K562 (cell line): ENCODE data around the gene EDEM1. TPM values are rescaled to one million over a fixed set of nuclear protein-coding genes. Genes with fewer than 3 reads are reported as not detected.

Source experiments
- ATAC-seq: fragments of 200-7000 bp; cut with Tn5 transposase; 3 replicates; pipeline ENCODE4 v1.9.1; 2020; ENCODE audit warnings: moderate library complexity
- BruUV-seq: library from RNA; stranded (reverse); fragments of 400-500 nt; replicated peaks from 2 replicates; lab custom pipeline; 2021; lab: Mats Ljungman, UMichigan
- CTCF ChIA-PET: fragments of 300-600 bp; formaldehyde crosslinking; extraction: SDS; loops from one replicate; lab custom pipeline; 2021; ENCODE audit warnings: low intra/inter-chr PET ratio; lab: Yijun Ruan, JAX
- POLR2A ChIA-PET: fragments of 300-600, 350-650 bp; sonication (Branson Sonifier 250); formaldehyde crosslinking; extraction: SDS; loops from one replicate; lab custom pipeline; 2021; ENCODE audit warnings: antibody characterized with exemption, inconsistent platforms; lab: Yijun Ruan, JAX
- DNase-seq, 4 experiments: peaks; one replicate each; pipeline versions ENCODE4 v3.0.0 to v3.0.0-alpha.2; 2011 to 2018; ENCODE audit warnings: low spot score in 3 of 4, mixed read lengths in 3 of 4; ENCODE audit errors: extremely low read depth in 1 of 4
- FAIRE-seq: peaks from 2 replicates; lab custom pipeline; 2011; peaks lifted over from hg19 to GRCh38; lab: Jason Lieb, UNC
- H2AFZ ChIP-seq: 2 replicates; pipeline ENCODE4 v1.6.0; 2011; ENCODE audit warnings: low read depth, low read length, control low read depth, inconsistent platforms
- H3K27ac ChIP-seq: fragments of 200-600 bp; 3 replicates; pipeline ENCODE4 v1.8.0; 2011; ENCODE audit warnings: low read depth, mild to moderate bottlenecking, control low read depth, inconsistent platforms, low read length, moderate library complexity, mixed read lengths; ENCODE audit errors: extremely low read depth
- H3K27me3 ChIP-seq, 2 experiments: fragments of 300-600 bp in 1 of 2; 2 replicates in 1 of 2; 3 replicates in 1 of 2; pipeline versions ENCODE4 v1.6.0 to v1.8.0; 2011; ENCODE audit warnings: inconsistent platforms in 2 of 2, low read length in 2 of 2, mild to moderate bottlenecking in 1 of 2, mixed read lengths in 1 of 2, moderate library complexity in 1 of 2; ENCODE audit not compliant: control insufficient read depth in 2 of 2, insufficient read depth in 2 of 2
- H3K36me3 ChIP-seq: fragments of 300-600 bp; 3 replicates; pipeline ENCODE4 v1.8.0; 2011; ENCODE audit warnings: mild to moderate bottlenecking, low read length, inconsistent platforms; ENCODE audit not compliant: control insufficient read depth, insufficient read depth
- H3K4me1 ChIP-seq, 2 experiments: fragments of 200-600 bp in 1 of 2; replicated peaks in 1 of 2; 2 replicates in 1 of 2; 3 replicates in 1 of 2; pipeline versions ENCODE4 v1.5.1 to v1.8.0; 2011; ENCODE audit warnings: inconsistent platforms in 2 of 2, low read length in 2 of 2, mild to moderate bottlenecking in 1 of 2, mixed read lengths in 1 of 2, moderate library complexity in 1 of 2; ENCODE audit not compliant: control insufficient read depth in 2 of 2, insufficient read depth in 2 of 2
- H3K4me2 ChIP-seq: 2 replicates; pipeline ENCODE4 v1.6.1; 2011; ENCODE audit warnings: low read length, control low read depth, inconsistent platforms, mixed read lengths; ENCODE audit not compliant: insufficient read depth
- H3K4me3 ChIP-seq: fragments of 200-600 bp; sonication (generic), shearing (Covaris generic); 2 replicates; pipeline ENCODE4 v1.5.1; 2016; ENCODE audit warnings: control low read depth, inconsistent platforms
- H3K79me2 ChIP-seq: fragments of 200-600 bp; 3 replicates; pipeline ENCODE4 v1.8.0; 2011; ENCODE audit warnings: low read length, inconsistent platforms; ENCODE audit not compliant: control insufficient read depth, insufficient read depth
- H3K9ac ChIP-seq, 2 experiments: 2 replicates each; pipeline versions ENCODE4 v1.6.0 to v1.6.1; 2011; ENCODE audit warnings: low read depth in 2 of 2, low read length in 2 of 2, control low read depth in 1 of 2, inconsistent platforms in 1 of 2, mild to moderate bottlenecking in 1 of 2, mixed read lengths in 1 of 2; ENCODE audit not compliant: insufficient read depth in 1 of 2
- H3K9me1 ChIP-seq: one replicate; pipeline ENCODE4 v1.6.0; 2011; ENCODE audit warnings: inconsistent platforms, mild to moderate bottlenecking, low read length, moderate library complexity; ENCODE audit not compliant: control insufficient read depth, insufficient read depth
- H3K9me3 ChIP-seq: replicated peaks from 2 replicates; pipeline ENCODE4 v1.5.1; 2011; ENCODE audit warnings: low read depth, low read length, inconsistent platforms; ENCODE audit not compliant: control insufficient read depth, insufficient read depth
- H4K20me1 ChIP-seq: replicated peaks from 2 replicates; pipeline ENCODE4 v1.6.1; 2011; ENCODE audit warnings: low read length, inconsistent platforms, mixed read lengths; ENCODE audit not compliant: control insufficient read depth, insufficient read depth
- MAFG ChIP-seq: fragments of 450-650 bp; conservative IDR thresholded peaks from 2 replicates; pipeline ENCODE4 v1.6.1; 2016; ENCODE audit warnings: missing genetic modification characterization, missing compliant biosample characterization
- MCM2 ChIP-seq: fragments of 450-650 bp; IDR thresholded peaks from 2 replicates; pipeline ENCODE4 v1.6.1; 2017; ENCODE audit warnings: low read depth, mild to moderate bottlenecking
- MECOM ChIP-seq: fragments of 250-450 bp; sonication (Bioruptor Pico); IDR thresholded peaks from 2 replicates; pipeline ENCODE4 v1.8.0; 2022; ENCODE audit warnings: inconsistent platforms
- POLR3A ChIP-seq: IDR thresholded peaks from 2 replicates; pipeline ENCODE4 v1.6.1; 2011; ENCODE audit warnings: borderline replicate concordance, mild to moderate bottlenecking, moderate library complexity; ENCODE audit not compliant: insufficient read length, insufficient read depth; ENCODE audit errors: extremely low read depth
- ZBED1 ChIP-seq: IDR thresholded peaks from 2 replicates; pipeline ENCODE4 v1.6.1; 2014
- ZFP36 ChIP-seq: fragments of 150-350 bp; IDR thresholded peaks from 2 replicates; pipeline ENCODE4 v1.6.1; 2018; ENCODE audit warnings: low read length, low read depth; ENCODE audit not compliant: partially characterized antibody
- ZNF639 ChIP-seq, 2 experiments: fragments of 200-800 bp in 1 of 2; sonication (Bioruptor generic) in 1 of 2; sonication (generic) in 1 of 2; formaldehyde crosslinking in 1 of 2; IDR thresholded peaks in 1 of 2; conservative IDR thresholded peaks in 1 of 2; 2 replicates each; pipeline versions ENCODE4 v1.5.0 to v1.6.1; 2016 to 2020; ENCODE audit warnings: missing compliant biosample characterization in 1 of 2, missing genetic modification characterization in 1 of 2, missing genetic modification reagents in 1 of 2
- WGBS: fragments of 100-300 bp; shearing (Covaris generic); methylation state at CpG from one replicate; pipeline ENCODE4 v1.1.6; 2016; ENCODE audit warnings: low coverage, mixed read lengths; ENCODE audit not compliant: insufficient coverage; ENCODE audit errors: missing lambda C conversion rate; 5-methylcytosine and 5-hydroxymethylcytosine counted together
- in situ Hi-C: fragments of 300-500 bp; cut with MboI; formaldehyde crosslinking; loops from 4 replicates; pipeline ENCODE4 v1.15.0; 2018; ENCODE audit warnings: inconsistent platforms, mixed read lengths
- intact Hi-C: fragments of 100-400 bp; cut with micrococcal nuclease; formaldehyde crosslinking; loops from 2 replicates; pipeline ENCODE4 v1.14.2; 2022
- polyA plus RNA-seq, 8 experiments: library from polyadenylated mRNA; depleted of rRNA in 4 of 8; stranded (reverse) in 5 of 8; unstranded in 3 of 8; fragments of >200 nt; fragmentation: Nextera tagmentation in 2 of 8; fragmentation: Illumina TruSeq in 1 of 8; extraction: Ambion mirVana in 2 of 8; extraction: Trizol in 1 of 8; gene quantifications; 2 replicates each; pipeline versions ENCODE4 v1.2.1 to v1.2.3, GENCODE V29; 2011 to 2014; ENCODE audit warnings: inconsistent platforms in 1 of 8, missing spikeins in 1 of 8
- total RNA-seq, 7 experiments: library from RNA; depleted of rRNA in 6 of 7; stranded (reverse); fragments of >200 nt in 6 of 7; fragmentation: Illumina TruSeq in 2 of 7; extraction: Trizol in 2 of 7; gene quantifications; 2 replicates each; pipeline versions ENCODE4 v1.2.1 to v1.2.3, GENCODE V29; 2011 to 2021; ENCODE audit warnings: low replicate concordance in 1 of 7

The EDEM1 gene
- total and polyA plus RNA-seq, 9 of the 15 experiments (the other 6 are each of a cell fraction or from before 2014, with no cell fraction given): 6.2 to 36.7 (median 14.3) TPM

GRCh38 chr3:5210926-5211325, 23.4 kb downstream of the EDEM1 start:
- TF ChIP-seq MAFG (tag): 0 out of 2 replicates have a peak, but pooled peaks have one; percentile 9
- no peak for TF ChIP-seq MECOM (CRISPR knock-in tag)
- TF ChIP-seq POLR3A: no peak
- TF ChIP-seq ZFP36: no peak
- no peak for TF ChIP-seq ZBED1
- TF ChIP-seq MCM2: no peak
- no peak for TF ChIP-seq ZNF639 (CRISPR knock-in tag; conservative IDR thresholded peaks at IDR 0.05 in 1 of 2, IDR thresholded peaks at IDR 0.05 in 1 of 2)
- H4K20me1 ChIP-seq: no peaks in the 10 kb centered on the region
- no peak overlapping the region for H3K4me3 ChIP-seq
- no peak overlapping the region for H3K27ac ChIP-seq
- ChIA-PET CTCF (no interaction called here), POLR2A (interaction anchor here (0.7 to 1.2 kb wide), 4 partner anchors 9 to 473 kb away, joined by 3 to 5 read pairs (median 3); no protein-coding TSS in a partner anchor)
- no peaks in the 10 kb centered on the region for H3K79me2 ChIP-seq
- no peak overlapping the region for H3K4me2 ChIP-seq
- H3K9ac ChIP-seq: no peak overlapping the region
- intact Hi-C loops: no loop called here
- ATAC-seq (no peak), DNase-seq (no peak), FAIRE-seq (no peak)
- no peaks in the 10 kb centered on the region for H3K27me3 ChIP-seq
- H3K9me3 ChIP-seq: no peaks in the 10 kb centered on the region
- in situ Hi-C loops: no loop called here
- peaks cover 92% of the 10 kb centered on the region for H3K36me3 ChIP-seq
- no peaks in the 10 kb centered on the region for H3K9me1 ChIP-seq
- WGBS: 96% methylated on average over 5 of the region's 5 CpGs
- H2AFZ ChIP-seq: no peak overlapping the region
- no TSS peak for BruUV-seq
- no peaks in the 10 kb centered on the region for H3K4me1 ChIP-seq
